Breast epithelium (tissue), 4 donors: Measurements from ENCODE around the gene PLEKHG4. TPM values are rescaled to one million over a fixed set of nuclear protein-coding genes. Genes with fewer than 3 reads are reported as not detected.
A peak's percentile ranks its signal among the peaks of the same experiment; 100 is the strongest.

Experiments used
- DNase-seq, 2 donors: peaks; one replicate each; pipeline ENCODE4 v3.0.0-alpha.2; 2019; ENCODE audit warnings: low spot score in 2 of 2
- H3K27ac ChIP-seq, 2 donors: fragments of 200-600 bp; sonication (generic) in 1 of 2; one replicate each; pipeline ENCODE4 v1.5.1; 2016 to 2019; ENCODE audit warnings: mild to moderate bottlenecking in 1 of 2
- H3K27me3 ChIP-seq, 2 donors: fragments of 200-600 bp; sonication (generic) in 1 of 2; one replicate each; pipeline versions ENCODE4 v1.5.1 to v1.6.0; 2017 to 2019; ENCODE audit warnings: control low read depth in 1 of 2, mild to moderate bottlenecking in 1 of 2
- H3K36me3 ChIP-seq: fragments of 200-600 bp; one replicate; pipeline ENCODE4 v1.5.1; 2019
- H3K4me1 ChIP-seq, 2 donors: fragments of 200-600 bp; sonication (generic); one replicate each; pipeline ENCODE4 v1.5.1; 2016 to 2019; ENCODE audit warnings: control low read depth in 1 of 2
- H3K4me3 ChIP-seq, 3 donors: fragments of 200-600 bp; sonication (generic); 1 replicate in 2 of 3; 2 replicates in 1 of 3; pipeline ENCODE4 v1.5.1; 2016 to 2019; ENCODE audit warnings: mild to moderate bottlenecking in 3 of 3, moderate library complexity in 2 of 3
- H3K9me3 ChIP-seq, 2 donors: fragments of 200-600 bp; sonication (generic) in 1 of 2; one replicate each; pipeline ENCODE4 v1.5.1; 2016 to 2019; ENCODE audit warnings: control low read depth in 1 of 2
- CTCF ChIP-seq, 3 donors: fragments of 450-650 bp; IDR thresholded peaks; one replicate each; pipeline ENCODE4 v1.5.1; 2016 to 2017; ENCODE audit warnings: antibody characterized with exemption in 3 of 3, mild to moderate bottlenecking in 3 of 3, moderate library complexity in 3 of 3
- POLR2A ChIP-seq: fragments of 450-650 bp; IDR thresholded peaks from one replicate; pipeline ENCODE4 v1.6.1; 2016; ENCODE audit warnings: antibody characterized with exemption, mild to moderate bottlenecking, moderate library complexity
- POLR2AphosphoS5 ChIP-seq, 3 donors: sonication (generic); formaldehyde crosslinking; IDR thresholded peaks; one replicate each; pipeline ENCODE4 v1.6.1; 2017; ENCODE audit warnings: antibody characterized with exemption in 3 of 3
- intact Hi-C: fragments of 100-400 bp; cut with DNase I; formaldehyde crosslinking; loops from one replicate; pipeline ENCODE4 v1.15.1; 2023; ENCODE audit warnings: low total_unique reads
- total RNA-seq, 3 donors: library from RNA; depleted of rRNA; stranded (reverse); fragments of >200 nt; gene quantifications; one replicate each; pipeline ENCODE4 v1.1.0, GENCODE V29; 2016

The PLEKHG4 gene
- total RNA-seq, 3 donors from 2014 or later: 15.0 to 26.2 (median 19.8) TPM

GRCh38 chr16:67246081-67246755, 33.1 kb upstream of the PLEKHG4 start:
- Histone ChIP-seq H3K36me3 (no peaks in the 10 kb centered on the region), H3K4me1 (peaks cover 12 to 29% of the 10 kb centered on the region in 2 donors), H3K4me3 (peak overlapping the region; percentile 69 to 91 (median 78)), H3K9me3 (no peaks in the 10 kb centered on the region), H3K27me3 (no peaks in the 10 kb centered on the region), H3K27ac (peak overlapping the region; percentile 76 to 96)
- intact Hi-C loops: no loop called here
- peak; percentile 70 to 78 for DNase-seq
- TF ChIP-seq CTCF (IDR thresholded peaks at IDR 0.05) (peak in 1 of 3 donors; percentile 26), POLR2AphosphoS5 (IDR thresholded peaks at IDR 0.05) (peak; percentile 42 to 66 (median 54)), POLR2A (no peak)

- TF ChIP-seq POLR2A (peak; percentile 58), POLR2AphosphoS5 (IDR thresholded peaks at IDR 0.05) (peak in 2 of 3 donors; percentile 24 to 94), CTCF (IDR thresholded peaks at IDR 0.05) (no peak)
- H3K9me3 ChIP-seq: no peaks in the 10 kb centered on the region
- intact Hi-C loops: no loop called here
- DNase-seq: peak; percentile 90 to 92
- peak overlapping the region; percentile 69 to 91 (median 78) for H3K4me3 ChIP-seq
- no peaks in the 10 kb centered on the region for H3K27me3 ChIP-seq
- H3K27ac ChIP-seq: peak overlapping the region; percentile 76 to 96
- peaks cover 12 to 23% of the 10 kb centered on the region in 2 donors for H3K4me1 ChIP-seq
- no peaks in the 10 kb centered on the region for H3K36me3 ChIP-seq
These were observed 32.6 kb upstream of the PLEKHG4 start for GRCh38 chr16:67246756-67247191.

- Histone ChIP-seq H3K27ac (peak within 1 kb of the TSS; percentile 76 to 96), H3K9me3 (no peaks in the 10 kb centered on the region), H3K4me3 (peak within 1 kb of the TSS; percentile 69 to 91 (median 78)), H3K27me3 (no peaks in the 10 kb centered on the region), H3K4me1 (peaks cover 12 to 17% of the 10 kb centered on the region in 2 donors), H3K36me3 (no peaks in the 10 kb centered on the region)
- TF ChIP-seq POLR2A: peak; percentile 46
- peak in 1 of 3 donors; percentile 27 for TF ChIP-seq CTCF (IDR thresholded peaks at IDR 0.05)
- peak in 2 of 3 donors; percentile 4 to 8 for TF ChIP-seq POLR2AphosphoS5 (IDR thresholded peaks at IDR 0.05)
- intact Hi-C loops: no loop called here
- DNase-seq: peak; percentile 97 to 99
These were observed 31.9 kb upstream of the PLEKHG4 start, which contains the start of gene FHOD1 for GRCh38 chr16:67247192-67248072. Gene FHOD1, minus strand, starts transcription at chr16:67247481. Its CDS starts 71 bp downstream, at chr16:67247410.

GRCh38 chr16:67248073-67248400, 31.3 kb upstream of the PLEKHG4 start:
- H3K36me3 ChIP-seq: no peaks in the 10 kb centered on the region
- no peak for TF ChIP-seq CTCF (IDR thresholded peaks at IDR 0.05)
- no peak for TF ChIP-seq POLR2A
- no peak for TF ChIP-seq POLR2AphosphoS5 (IDR thresholded peaks at IDR 0.05)
- DNase-seq: no peak
- H3K27ac ChIP-seq: peak overlapping the region in 1 of 2 donors; percentile 96
- peaks cover 12 to 15% of the 10 kb centered on the region in 2 donors for H3K4me1 ChIP-seq
- no peaks in the 10 kb centered on the region for H3K27me3 ChIP-seq
- H3K9me3 ChIP-seq: no peaks in the 10 kb centered on the region
- intact Hi-C loops: no loop called here
- H3K4me3 ChIP-seq: peak overlapping the region; percentile 69 to 91 (median 78)
